Measurements from ENCODE around the gene FRMPD1. TPM values are rescaled to one million over a fixed set of nuclear protein-coding genes. Genes with fewer than 3 reads are reported as not detected.

Gene FRMPD1
- total RNA-seq, 6 experiments from 2014 or later, result 0.10 to 0.74 (median 0.51) TPM

- 63% methylated on average over 7 of the region's 8 CpGs for WGBS (ENCODE audit: insufficient coverage, low coverage, low lambda C conversion rate, missing lambda C conversion rate)
- Histone ChIP-seq H3K36me3 (no peaks in the 10 kb centered on the region), H3K27me3 (no peaks in the 10 kb centered on the region), H3K4me3 (no peak overlapping the region), H3K27ac (no peak overlapping the region), H3K4me1 (no peaks in the 10 kb centered on the region), H3K9me3 (no peaks in the 10 kb centered on the region)
- ATAC-seq (no peak), DNase-seq (no peak)
- intact Hi-C loops (cut with DNase I), result no loop called here
- no peak for TF ChIP-seq CTCF (IDR thresholded peaks at IDR 0.05)
- no peak for TF ChIP-seq POLR2A (IDR thresholded peaks at IDR 0.05)
These were observed 29.1 kb downstream of the FRMPD1 start for GRCh38 chr9:37679649-37680402.

- ATAC-seq (no peak), DNase-seq (no peak)
- Histone ChIP-seq H3K4me3 (no peak overlapping the region), H3K36me3 (no peaks in the 10 kb centered on the region), H3K27ac (no peak overlapping the region), H3K9me3 (no peaks in the 10 kb centered on the region), H3K27me3 (no peaks in the 10 kb centered on the region), H3K4me1 (no peaks in the 10 kb centered on the region)
- TF ChIP-seq POLR2A (IDR thresholded peaks at IDR 0.05), result no peak
- no peak for TF ChIP-seq CTCF (IDR thresholded peaks at IDR 0.05)
- WGBS (ENCODE audit: insufficient coverage, low coverage, low lambda C conversion rate, missing lambda C conversion rate), result 70% methylated on average over 3 of the region's 3 CpGs
- intact Hi-C loops (cut with DNase I), result no loop called here
These were observed 32.2 kb downstream of the FRMPD1 start for GRCh38 chr9:37682951-37683350.

- DNase-seq (no peak), ATAC-seq (no peak)
- H3K27ac ChIP-seq, result no peak overlapping the region
- TF ChIP-seq CTCF (IDR thresholded peaks at IDR 0.05) (no peak), POLR2A (IDR thresholded peaks at IDR 0.05) (no peak)
- no peaks in the 10 kb centered on the region for H3K36me3 ChIP-seq
- WGBS (ENCODE audit: insufficient coverage, low coverage, low lambda C conversion rate, missing lambda C conversion rate), result 68% methylated on average over 10 of the region's 10 CpGs
- no peaks in the 10 kb centered on the region for H3K27me3 ChIP-seq
- intact Hi-C loops (cut with DNase I), result no loop called here
- H3K9me3 ChIP-seq, result no peaks in the 10 kb centered on the region
- no peaks in the 10 kb centered on the region for H3K4me1 ChIP-seq
- H3K4me3 ChIP-seq, result no peak overlapping the region
These were observed 33.0 kb downstream of the FRMPD1 start for GRCh38 chr9:37683531-37684371.

GRCh38 chr9:37692622-37693221, 42.0 kb downstream of the FRMPD1 start:
- H3K27ac ChIP-seq, result no peak overlapping the region
- H3K4me3 ChIP-seq, result no peak overlapping the region
- ATAC-seq, result no peak
- no peaks in the 10 kb centered on the region for H3K9me3 ChIP-seq
- WGBS (ENCODE audit: insufficient coverage, low coverage, low lambda C conversion rate, missing lambda C conversion rate), result 72% methylated on average over 10 of the region's 11 CpGs
- TF ChIP-seq CTCF (IDR thresholded peaks at IDR 0.05), result no peak
- H3K36me3 ChIP-seq, result no peaks in the 10 kb centered on the region
- intact Hi-C loops (cut with DNase I), result no loop called here
- no peak for DNase-seq
- no peaks in the 10 kb centered on the region for H3K4me1 ChIP-seq
- no peaks in the 10 kb centered on the region for H3K27me3 ChIP-seq

All from right lobe of liver (tissue), 6 donors.